Measurements from ENCODE around the gene ZSCAN32. TPM values are rescaled to one million over a fixed set of nuclear protein-coding genes. Genes with fewer than 3 reads are reported as not detected.

The ZSCAN32 gene
- total and polyA plus RNA-seq, 2 donors from 2014 or later, result 9.8 to 16.3 TPM

DNA sequence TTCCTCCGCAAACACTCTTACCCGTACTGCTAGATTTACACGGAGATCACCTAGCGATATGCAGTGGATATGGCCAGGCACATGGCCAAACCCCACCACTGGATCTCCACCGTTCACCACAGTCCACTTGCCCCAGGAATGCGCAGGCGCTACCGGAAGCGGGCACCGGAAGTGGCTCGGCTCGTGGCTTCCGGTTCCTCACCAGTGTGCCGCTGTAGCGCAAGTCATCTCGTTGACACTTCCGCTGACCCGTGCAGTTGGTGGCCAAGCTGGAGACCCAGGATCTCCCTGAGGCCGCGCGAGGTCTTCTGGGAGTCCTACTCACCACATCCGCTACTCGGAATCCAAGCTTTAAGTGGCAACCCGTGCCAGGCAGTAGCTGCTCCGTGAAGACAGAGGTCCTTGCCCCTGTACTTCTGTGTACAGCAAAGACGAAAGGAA is 31.0 kb upstream of the ZSCAN32 start:
- no peak overlapping the region for H3K9ac ChIP-seq (ENCODE audit: low read length in 3 of 3)
- H3K27me3 ChIP-seq (ENCODE audit: control insufficient read depth, insufficient read depth, low read length), result no peaks in the 10 kb centered on the region
- H3K4me3 ChIP-seq (ENCODE audit: low read length in 3 of 3), result peak overlapping the region in 2 of 3 donors; percentile 40 to 53
- DNase-seq (peak; percentile 31 to 74 (median 52)), FAIRE-seq (no peak)
- peaks cover 0 to 5% (median 0%) of the 10 kb centered on the region in 3 donors for H3K9me3 ChIP-seq (ENCODE audit: control insufficient read depth in 2 of 3, insufficient read depth in 1 of 3, low read length in 3 of 3)
- TF ChIP-seq, protein P1, sequence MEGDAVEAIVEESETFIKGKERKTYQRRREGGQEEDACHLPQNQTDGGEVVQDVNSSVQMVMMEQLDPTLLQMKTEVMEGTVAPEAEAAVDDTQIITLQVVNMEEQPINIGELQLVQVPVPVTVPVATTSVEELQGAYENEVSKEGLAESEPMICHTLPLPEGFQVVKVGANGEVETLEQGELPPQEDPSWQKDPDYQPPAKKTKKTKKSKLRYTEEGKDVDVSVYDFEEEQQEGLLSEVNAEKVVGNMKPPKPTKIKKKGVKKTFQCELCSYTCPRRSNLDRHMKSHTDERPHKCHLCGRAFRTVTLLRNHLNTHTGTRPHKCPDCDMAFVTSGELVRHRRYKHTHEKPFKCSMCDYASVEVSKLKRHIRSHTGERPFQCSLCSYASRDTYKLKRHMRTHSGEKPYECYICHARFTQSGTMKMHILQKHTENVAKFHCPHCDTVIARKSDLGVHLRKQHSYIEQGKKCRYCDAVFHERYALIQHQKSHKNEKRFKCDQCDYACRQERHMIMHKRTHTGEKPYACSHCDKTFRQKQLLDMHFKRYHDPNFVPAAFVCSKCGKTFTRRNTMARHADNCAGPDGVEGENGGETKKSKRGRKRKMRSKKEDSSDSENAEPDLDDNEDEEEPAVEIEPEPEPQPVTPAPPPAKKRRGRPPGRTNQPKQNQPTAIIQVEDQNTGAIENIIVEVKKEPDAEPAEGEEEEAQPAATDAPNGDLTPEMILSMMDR (IDR thresholded peaks at IDR 0.05; ENCODE audit: borderline replicate concordance, extremely low read depth, insufficient read depth), result no peak
- no peaks in the 10 kb centered on the region for H3K4me1 ChIP-seq (ENCODE audit: control insufficient read depth in 2 of 3, insufficient read depth in 2 of 3, low read depth in 1 of 3, low read length in 3 of 3)
- no peak overlapping the region for H3K27ac ChIP-seq (ENCODE audit: low read depth in 2 of 2, low read length in 2 of 2)
- peaks cover 0 to 7% (median 0%) of the 10 kb centered on the region in 3 donors for H3K36me3 ChIP-seq (ENCODE audit: control insufficient read depth in 2 of 3, insufficient read depth in 3 of 3, low read length in 3 of 3)
- intact Hi-C loops (cut with DNase I), result no loop called here

DNA sequence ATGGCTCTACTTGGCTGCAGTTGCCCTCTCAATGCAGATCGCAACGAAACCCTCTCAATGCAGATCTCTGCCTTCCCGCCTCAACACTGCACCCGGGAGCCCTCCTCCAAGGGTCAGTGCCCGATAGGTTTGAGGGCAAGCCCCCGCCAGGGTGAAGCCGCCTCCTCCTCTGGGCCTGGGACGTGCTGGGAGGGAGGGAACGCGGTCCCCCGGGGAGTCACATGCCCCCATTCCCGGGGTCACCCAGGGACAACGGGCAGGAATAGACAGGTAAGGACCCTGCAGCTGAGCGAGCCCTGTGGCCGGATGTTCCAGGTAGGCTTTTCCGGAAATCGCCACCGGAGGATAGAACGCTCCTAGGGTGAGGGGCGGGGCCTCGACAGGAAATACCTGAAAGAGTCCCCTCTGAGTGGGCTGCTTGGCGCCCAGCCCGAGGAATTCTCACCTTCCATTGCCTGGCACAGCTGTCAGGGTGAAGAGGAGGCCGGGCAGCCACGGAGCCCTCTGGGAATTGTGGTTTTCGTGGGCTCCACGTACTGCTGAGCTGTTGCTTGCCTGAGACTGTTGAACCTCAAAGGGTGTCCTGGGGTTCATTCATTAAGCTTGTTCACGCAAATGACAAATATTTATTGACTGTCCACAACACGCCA is 13.1 kb upstream of the ZSCAN32 start:
- peaks cover under 1 to 1% (median under 1%) of the 10 kb centered on the region in 3 donors for H3K36me3 ChIP-seq (ENCODE audit: control insufficient read depth in 2 of 3, insufficient read depth in 3 of 3, low read length in 3 of 3)
- no peak for DNase-seq
- no peak for FAIRE-seq
- peaks cover 1 to 51% (median 10%) of the 10 kb centered on the region in 3 donors for H3K9me3 ChIP-seq (ENCODE audit: control insufficient read depth in 2 of 3, insufficient read depth in 1 of 3, low read length in 3 of 3)
- no peaks in the 10 kb centered on the region for H3K4me1 ChIP-seq (ENCODE audit: control insufficient read depth in 2 of 3, insufficient read depth in 2 of 3, low read depth in 1 of 3, low read length in 3 of 3)
- no peak overlapping the region for H3K9ac ChIP-seq (ENCODE audit: low read length in 3 of 3)
- intact Hi-C loops (cut with DNase I), result no loop called here
- no peaks in the 10 kb centered on the region for H3K27me3 ChIP-seq (ENCODE audit: control insufficient read depth, insufficient read depth, low read length)
- H3K27ac ChIP-seq (ENCODE audit: low read depth in 2 of 2, low read length in 2 of 2), result no peak overlapping the region
- no peak overlapping the region for H3K4me3 ChIP-seq (ENCODE audit: low read length in 3 of 3)
- TF ChIP-seq, protein P1 (IDR thresholded peaks at IDR 0.05; ENCODE audit: borderline replicate concordance, extremely low read depth, insufficient read depth), result no peak

DNA sequence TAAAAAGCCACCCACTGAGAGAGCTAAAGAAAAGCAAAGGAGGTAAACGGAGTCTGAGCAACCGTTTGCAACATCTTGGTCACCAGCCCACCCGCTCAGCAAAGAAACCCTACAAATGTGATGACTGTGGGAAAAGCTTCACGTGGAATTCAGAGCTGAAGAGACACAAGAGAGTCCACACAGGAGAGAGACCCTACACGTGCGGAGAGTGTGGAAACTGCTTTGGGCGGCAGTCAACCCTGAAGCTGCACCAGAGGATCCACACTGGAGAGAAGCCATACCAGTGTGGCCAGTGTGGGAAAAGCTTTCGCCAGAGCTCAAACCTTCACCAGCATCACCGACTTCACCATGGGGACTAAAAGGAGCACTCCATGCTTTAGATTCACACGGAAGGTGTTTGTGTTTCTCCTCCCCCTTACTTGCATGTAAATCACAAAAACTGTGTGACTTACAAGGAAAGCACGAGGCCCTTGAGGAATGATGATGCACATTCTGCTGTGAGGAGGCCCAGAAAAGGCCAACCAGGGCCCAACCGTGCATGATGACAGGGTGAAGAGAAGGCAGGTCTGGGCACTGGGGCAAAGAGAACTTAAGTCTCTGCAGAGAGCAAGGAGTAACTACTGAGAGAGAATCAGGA is 7.9 kb upstream of the ZSCAN32 start:
- Histone ChIP-seq H3K36me3 (ENCODE audit: control insufficient read depth in 2 of 3, insufficient read depth in 3 of 3, low read length in 3 of 3) (peaks cover 21 to 51% (median 37%) of the 10 kb centered on the region in 3 donors), H3K27ac (ENCODE audit: low read depth in 2 of 2, low read length in 2 of 2) (no peak overlapping the region)
- FAIRE-seq, result no peak

More for the DNA sequence above, 7.9 kb upstream of the ZSCAN32 start:
- H3K9me3 ChIP-seq (ENCODE audit: control insufficient read depth in 2 of 3, insufficient read depth in 1 of 3, low read length in 3 of 3), result peaks cover 14 to 83% (median 36%) of the 10 kb centered on the region in 3 donors
- H3K4me3 ChIP-seq (ENCODE audit: low read length in 3 of 3), result peak overlapping the region in 1 of 3 donors; percentile 0
- intact Hi-C loops (cut with DNase I), result no loop called here
- TF ChIP-seq, protein P1 (IDR thresholded peaks at IDR 0.05; ENCODE audit: borderline replicate concordance, extremely low read depth, insufficient read depth), result no peak
- H3K9ac ChIP-seq (ENCODE audit: low read length in 3 of 3), result no peak overlapping the region
- no peak for DNase-seq
- H3K4me1 ChIP-seq (ENCODE audit: control insufficient read depth in 2 of 3, insufficient read depth in 2 of 3, low read depth in 1 of 3, low read length in 3 of 3), result peaks cover 0 to 2% (median 0%) of the 10 kb centered on the region in 3 donors
- H3K27me3 ChIP-seq (ENCODE audit: control insufficient read depth, insufficient read depth, low read length), result no peaks in the 10 kb centered on the region

Measured in kidney (tissue), 14 donors.